HG02973 (cell line): Measurements from ENCODE around the gene FOXO3.
"Not testable (repeated sequence)": the region's sequence is repeated elsewhere in the genome, so short reads cannot be mapped to it uniquely, and the experiment has no call there.

Source experiments
- ATAC-seq: cut with Tn5 transposase; IDR thresholded peaks from one replicate; pipeline ENCODE4 v1.9.1; 2021; ENCODE audit warnings: moderate library complexity; ENCODE audit not compliant: unreplicated experiment

FOXO3 gene

GRCh38 chr6:108555399-108556052, 5.2 kb upstream of the FOXO3 start:
- ATAC-seq: no peak

GRCh38 chr6:108556250-108556649, 4.5 kb upstream of the FOXO3 start:
- ATAC-seq: no peak

DNA sequence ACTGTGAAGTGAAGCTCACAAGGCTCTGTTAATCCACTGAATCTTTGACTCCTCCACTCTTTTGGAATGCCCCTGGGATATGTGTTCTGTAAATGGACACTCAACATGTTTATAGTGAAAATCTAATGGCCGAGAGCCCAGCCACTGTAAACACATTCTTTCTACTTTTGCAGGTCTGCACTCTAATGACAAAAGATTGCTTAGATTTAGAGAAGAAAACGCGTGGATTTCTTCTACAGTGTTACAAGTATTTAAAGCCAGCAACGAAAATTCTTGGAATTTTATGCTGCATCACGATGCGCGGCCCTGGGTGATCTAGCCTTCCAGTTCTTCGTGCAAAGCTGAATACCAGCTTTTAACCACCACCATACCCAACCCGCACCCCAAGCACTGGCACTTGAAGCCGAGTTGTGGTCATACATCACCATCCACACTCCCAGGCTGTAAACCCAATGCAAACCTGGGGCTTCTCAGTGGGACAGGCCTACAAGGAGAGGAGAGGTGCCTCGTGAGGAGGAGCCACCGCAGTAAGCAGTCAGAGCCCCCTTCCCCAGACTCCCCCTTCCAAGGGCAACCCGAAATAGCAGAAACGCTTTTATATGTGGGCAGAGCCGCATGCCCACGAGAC, 3.7 kb upstream of the FOXO3 start:
- no peak for ATAC-seq

GRCh38 chr6:108557494-108558371, 3.0 kb upstream of the FOXO3 start:
- ATAC-seq: no peak

- ATAC-seq: peak; percentile 52
Measured at GRCh38 chr6:108558372-108559096, 2.2 kb upstream of the FOXO3 start.

DNA sequence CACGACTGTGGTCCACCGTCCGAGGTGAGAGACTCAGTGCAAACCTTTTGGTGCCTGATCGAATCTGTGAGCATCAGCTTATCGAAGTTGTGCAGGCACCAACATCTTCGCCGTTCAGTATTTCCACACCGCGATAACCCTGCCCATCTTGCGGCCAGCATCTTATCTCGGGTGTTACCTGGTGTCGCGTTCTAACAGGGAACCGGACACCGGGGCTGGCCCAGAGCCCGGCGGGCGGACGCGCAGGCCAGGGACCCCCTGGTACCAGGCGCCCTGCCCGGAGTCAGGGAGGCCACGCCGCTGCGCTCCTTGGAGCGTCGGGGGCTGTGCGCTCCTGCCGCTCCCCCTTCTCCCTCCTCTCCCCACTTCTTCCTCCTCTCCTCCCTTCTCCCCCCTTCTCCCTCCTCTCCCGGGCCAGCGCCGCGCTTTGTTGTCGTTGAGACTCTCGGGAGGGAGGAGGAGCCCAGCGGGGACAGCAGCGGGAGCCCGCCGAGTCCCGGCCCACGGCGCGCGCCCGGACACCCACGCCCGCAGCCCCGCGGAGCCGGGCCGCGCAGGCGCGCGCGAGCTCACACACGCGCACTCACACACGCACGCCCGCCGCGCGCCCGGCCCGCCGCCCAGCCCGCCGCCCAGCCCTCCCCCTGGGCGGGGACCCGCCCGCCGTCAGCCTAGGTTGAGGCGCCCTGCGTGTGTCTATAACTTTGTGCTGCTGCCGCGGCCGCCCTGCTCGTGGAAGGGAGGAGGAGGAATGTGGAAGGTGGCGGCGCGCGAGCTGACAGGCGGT, 1.4 kb upstream of the FOXO3 start:
- ATAC-seq: peak; percentile 32

- no peak for ATAC-seq
Measured at GRCh38 chr6:108559884-108560462, 744 bp upstream of the FOXO3 start.

DNA sequence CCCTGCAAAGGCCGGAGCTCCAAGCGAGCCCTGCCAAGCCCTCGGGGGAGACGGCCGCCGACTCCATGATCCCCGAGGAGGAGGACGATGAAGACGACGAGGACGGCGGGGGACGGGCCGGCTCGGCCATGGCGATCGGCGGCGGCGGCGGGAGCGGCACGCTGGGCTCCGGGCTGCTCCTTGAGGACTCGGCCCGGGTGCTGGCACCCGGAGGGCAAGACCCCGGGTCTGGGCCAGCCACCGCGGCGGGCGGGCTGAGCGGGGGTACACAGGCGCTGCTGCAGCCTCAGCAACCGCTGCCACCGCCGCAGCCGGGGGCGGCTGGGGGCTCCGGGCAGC, 561 bp downstream of the FOXO3 start:
- not testable (repeated sequence) for ATAC-seq

GRCh38 chr6:108561742-108562502, 1.2 kb downstream of the FOXO3 start:
- no peak for ATAC-seq

DNA sequence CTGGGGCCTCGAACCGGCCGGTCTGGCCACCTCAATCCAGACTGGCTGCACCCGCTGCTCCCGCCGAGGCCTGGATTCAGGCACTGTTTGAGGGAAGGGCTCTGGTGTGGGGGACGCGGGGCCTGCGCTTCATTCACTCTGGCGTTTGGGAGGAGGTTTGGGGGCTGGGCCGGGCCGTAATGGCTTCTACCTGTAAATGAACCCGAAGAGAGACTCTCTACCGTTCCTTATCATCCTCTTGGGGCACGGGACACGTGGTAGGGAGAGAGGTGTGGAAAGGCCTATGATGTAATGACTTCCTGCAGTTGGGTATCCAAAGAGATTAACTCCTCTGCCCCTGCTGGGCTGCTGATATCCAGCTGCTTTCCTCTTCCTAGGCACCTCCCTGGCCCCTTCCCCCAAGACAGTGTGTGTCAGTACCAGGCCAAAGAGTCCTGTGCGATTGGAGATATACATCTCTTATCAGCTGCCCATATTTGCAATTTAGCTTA, 1.8 kb downstream of the FOXO3 start:
- ATAC-seq: no peak

DNA sequence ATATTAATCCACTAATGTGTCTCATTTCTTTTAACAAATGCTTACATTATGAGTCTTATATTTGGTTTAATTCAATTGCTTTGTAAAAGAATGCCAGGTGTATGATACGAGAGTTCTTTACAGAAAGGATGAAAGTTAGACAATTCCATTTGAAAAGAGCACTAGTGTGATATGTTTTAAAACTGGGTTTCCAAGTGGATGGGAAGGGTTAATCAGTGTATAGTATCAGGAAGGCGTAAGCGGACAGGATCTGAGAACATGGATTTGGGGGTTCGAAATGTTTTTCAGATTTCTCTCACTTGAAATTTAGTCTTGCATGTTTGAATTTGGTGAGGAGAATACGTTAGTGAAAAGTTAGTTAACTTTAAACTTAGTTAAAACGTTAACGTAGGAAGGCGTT, 2.6 kb downstream of the FOXO3 start:
- ATAC-seq: no peak

- no peak for ATAC-seq
Measured at GRCh38 chr6:108564178-108564577, 3.5 kb downstream of the FOXO3 start.

- peak; percentile 60 for ATAC-seq
Measured at GRCh38 chr6:108565091-108565766, 4.5 kb downstream of the FOXO3 start.

DNA sequence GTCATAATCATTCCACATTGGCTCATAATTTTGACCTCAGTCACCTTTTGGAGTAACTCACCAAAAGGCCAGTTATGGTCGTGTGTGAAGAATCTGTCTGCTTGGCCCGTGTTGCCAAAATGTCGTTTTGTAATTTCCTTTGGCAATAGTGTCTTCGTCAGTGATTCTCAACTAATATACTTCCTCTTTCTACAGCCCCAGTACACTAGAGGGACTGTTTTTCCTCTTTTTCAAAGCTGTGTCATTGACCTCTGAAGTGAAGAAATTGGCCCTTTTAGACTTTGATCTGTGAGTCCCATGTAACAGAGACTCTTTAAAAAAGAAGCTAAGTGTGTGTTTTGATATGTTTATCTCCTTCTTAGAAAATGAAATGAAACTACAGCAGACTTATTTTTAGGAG, 5.2 kb downstream of the FOXO3 start:
- no peak for ATAC-seq

DNA sequence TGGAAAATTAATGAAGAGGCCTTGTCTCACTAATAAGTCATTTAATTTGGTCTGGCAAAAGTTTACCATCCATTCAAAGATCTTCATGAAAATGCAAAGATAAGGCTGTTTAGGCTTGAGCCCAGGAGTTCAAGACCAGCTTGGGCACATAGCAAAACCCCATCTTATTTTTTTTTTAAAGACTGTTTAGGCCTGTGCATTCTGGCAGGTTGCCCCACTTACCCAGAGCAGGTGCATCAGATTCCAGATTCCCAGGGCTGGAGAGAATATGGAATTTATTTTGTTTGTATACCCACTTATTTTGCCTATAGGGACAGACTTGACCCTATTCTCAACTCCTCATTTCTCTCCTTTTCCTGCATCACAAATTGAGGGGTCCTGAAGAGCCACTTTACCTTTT, 5.7 kb downstream of the FOXO3 start:
- no peak for ATAC-seq

DNA sequence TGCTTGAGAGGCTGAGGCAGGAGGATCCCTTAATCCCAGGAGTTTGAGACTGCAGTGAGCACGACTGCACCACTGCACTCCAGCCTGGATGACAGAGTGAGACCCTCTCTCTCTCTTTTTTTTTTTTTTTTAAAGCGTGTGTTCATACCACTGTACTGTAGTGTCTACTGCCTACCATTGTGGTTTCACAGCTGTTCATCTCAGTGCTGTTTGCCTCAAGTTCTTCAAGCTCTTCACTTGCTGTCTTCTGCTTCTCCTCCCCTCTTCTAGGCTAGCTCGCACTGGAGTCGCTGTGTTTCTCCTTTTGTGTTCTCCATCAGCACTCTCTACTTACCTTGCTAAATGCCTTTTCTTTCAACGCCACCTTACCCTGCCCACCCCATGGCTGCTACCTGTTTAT, 7.4 kb downstream of the FOXO3 start:
- ATAC-seq: no peak

DNA sequence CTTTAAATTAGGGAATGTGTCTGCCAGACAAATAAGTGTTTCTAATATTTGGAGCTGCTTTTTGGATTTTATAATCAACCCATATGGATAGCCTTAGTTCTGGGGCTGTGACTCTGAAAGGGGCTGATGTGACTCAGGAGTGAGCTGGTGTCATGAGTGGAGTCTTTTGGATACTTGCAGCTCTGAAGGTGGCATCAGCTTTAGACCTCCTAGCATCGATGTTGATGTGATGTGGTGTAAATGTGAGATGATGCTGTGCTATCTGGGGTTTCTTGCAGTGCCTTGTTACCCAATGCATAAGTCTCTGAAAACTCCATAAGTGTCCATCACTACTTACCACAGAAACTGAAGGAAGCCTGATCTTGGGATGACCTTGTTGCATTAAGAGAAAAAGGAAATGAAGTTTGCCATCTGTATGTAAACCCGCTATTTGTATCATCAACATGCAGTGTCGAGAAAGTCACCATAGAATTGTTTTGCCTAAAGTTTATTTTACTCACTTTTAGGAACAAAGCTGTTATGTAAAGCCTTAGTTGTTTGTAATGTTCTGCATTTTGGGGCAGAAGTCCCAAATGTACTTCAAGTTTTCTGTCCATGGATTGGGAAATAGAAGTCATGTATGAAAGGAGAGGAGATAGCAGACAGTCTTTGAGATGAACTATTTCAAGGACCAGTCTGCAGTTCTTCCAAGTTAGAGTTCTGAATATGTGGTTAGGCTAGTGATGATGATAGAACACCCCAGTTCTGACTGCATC, 8.0 kb downstream of the FOXO3 start:
- no peak for ATAC-seq

DNA sequence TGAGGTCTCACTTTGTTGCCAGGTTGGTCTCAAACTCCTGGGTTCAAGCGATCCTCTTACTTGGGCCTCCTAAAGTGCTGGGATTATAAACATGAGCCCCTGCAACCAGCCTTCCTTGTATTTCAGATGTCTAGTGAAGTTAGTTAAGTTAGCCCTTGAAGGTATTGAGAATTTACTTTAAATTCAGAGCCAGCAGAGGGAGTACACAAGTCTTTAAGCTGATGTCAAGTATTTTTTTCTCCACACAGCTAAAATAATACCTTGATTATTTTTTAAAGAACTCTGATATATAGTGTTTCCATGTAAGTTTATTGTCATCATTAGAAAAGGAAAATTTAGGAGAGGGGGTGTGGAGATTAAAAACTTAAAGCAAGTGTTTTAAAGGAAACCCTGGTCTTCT, 9.8 kb downstream of the FOXO3 start:
- ATAC-seq: no peak
